Germinal center (tissue), 1 donor: Measurements from ENCODE around the gene SNX1.
A peak's percentile ranks its signal among the peaks of the same experiment; 100 is the strongest.
"Not testable (repeated sequence)": the region's sequence is repeated elsewhere in the genome, so short reads cannot be mapped to it uniquely, and the experiment has no call there.

Experiments used
- DNase-seq: peaks from one replicate; pipeline ENCODE4 v3.0.0; 2012; ENCODE audit warnings: mixed read lengths, low spot score

SNX1 gene

GRCh38 chr15:64112904-64113303 lies 17.1 kb downstream of the SNX1 start:
- DNase-seq = no peak

- DNase-seq = no peak
These were observed 22.1 kb downstream of the SNX1 start for GRCh38 chr15:64117759-64118487.

GRCh38 chr15:64120322-64120721 lies 24.5 kb downstream of the SNX1 start:
- DNase-seq = not testable (repeated sequence)

GRCh38 chr15:64121614-64122013 lies 25.8 kb downstream of the SNX1 start:
- no peak for DNase-seq

GRCh38 chr15:64122444-64122843 lies 26.7 kb downstream of the SNX1 start:
- no peak for DNase-seq

- DNase-seq = no peak
These were observed 27.2 kb downstream of the SNX1 start for GRCh38 chr15:64122936-64123351.

GRCh38 chr15:64125978-64126377 lies 30.2 kb downstream of the SNX1 start:
- DNase-seq = no peak

GRCh38 chr15:64127521-64128270 lies 31.9 kb downstream of the SNX1 start:
- DNase-seq = no peak

GRCh38 chr15:64130159-64130558 lies 34.4 kb downstream of the SNX1 start:
- no peak for DNase-seq

- DNase-seq = no peak
These were observed 35.8 kb downstream of the SNX1 start for GRCh38 chr15:64131547-64131946.

GRCh38 chr15:64132217-64132616 lies 36.4 kb downstream of the SNX1 start:
- no peak for DNase-seq

- no peak for DNase-seq
These were observed 38.0 kb downstream of the SNX1 start for GRCh38 chr15:64133623-64134344.

GRCh38 chr15:64134345-64134829 lies 38.6 kb downstream of the SNX1 start:
- DNase-seq = no peak

GRCh38 chr15:64136347-64136746 lies 40.6 kb downstream of the SNX1 start:
- no peak for DNase-seq

- DNase-seq = peak; percentile 18
These were observed 41.5 kb downstream of the SNX1 start for GRCh38 chr15:64137226-64137833.

- no peak for DNase-seq
These were observed 42.7 kb downstream of the SNX1 start for GRCh38 chr15:64138331-64138941.

- DNase-seq = no peak
These were observed 46.2 kb downstream of the SNX1 start for GRCh38 chr15:64141798-64142512.

- no peak for DNase-seq
These were observed 47.5 kb downstream of the SNX1 start for GRCh38 chr15:64143276-64143675.

- DNase-seq = no peak
These were observed 48.4 kb downstream of the SNX1 start for GRCh38 chr15:64144192-64144564.

GRCh38 chr15:64144565-64145281 lies 48.9 kb downstream of the SNX1 start:
- peak; percentile 47 for DNase-seq

- no peak for DNase-seq
These were observed 50.3 kb downstream of the SNX1 start for GRCh38 chr15:64146041-64146440.
